Neuron (in vitro differentiated cells): Measurements from ENCODE around the gene RBP5.

Experiments
- H2AFZ ChIP-seq: one replicate; pipeline ENCODE4 v1.6.1; 2013; ENCODE audit warnings: low read depth, mild to moderate bottlenecking, inconsistent platforms, low read length, moderate library complexity
- H3K27me3 ChIP-seq: one replicate; pipeline ENCODE4 v1.6.1; 2013; ENCODE audit warnings: low read length; ENCODE audit not compliant: insufficient read depth
- H3K36me3 ChIP-seq: one replicate; pipeline ENCODE4 v1.6.1; 2013; ENCODE audit warnings: low read length; ENCODE audit not compliant: insufficient read depth
- H3K4me1 ChIP-seq: one replicate; pipeline ENCODE4 v1.6.1; 2013; ENCODE audit warnings: low read length; ENCODE audit not compliant: insufficient read depth
- H3K4me3 ChIP-seq: 2 replicates; pipeline ENCODE4 v1.5.1; 2013; ENCODE audit warnings: mild to moderate bottlenecking, low read length, moderate library complexity
- H3K9me3 ChIP-seq: one replicate; pipeline ENCODE4 v1.6.1; 2013; ENCODE audit warnings: low read length

The RBP5 gene

DNA sequence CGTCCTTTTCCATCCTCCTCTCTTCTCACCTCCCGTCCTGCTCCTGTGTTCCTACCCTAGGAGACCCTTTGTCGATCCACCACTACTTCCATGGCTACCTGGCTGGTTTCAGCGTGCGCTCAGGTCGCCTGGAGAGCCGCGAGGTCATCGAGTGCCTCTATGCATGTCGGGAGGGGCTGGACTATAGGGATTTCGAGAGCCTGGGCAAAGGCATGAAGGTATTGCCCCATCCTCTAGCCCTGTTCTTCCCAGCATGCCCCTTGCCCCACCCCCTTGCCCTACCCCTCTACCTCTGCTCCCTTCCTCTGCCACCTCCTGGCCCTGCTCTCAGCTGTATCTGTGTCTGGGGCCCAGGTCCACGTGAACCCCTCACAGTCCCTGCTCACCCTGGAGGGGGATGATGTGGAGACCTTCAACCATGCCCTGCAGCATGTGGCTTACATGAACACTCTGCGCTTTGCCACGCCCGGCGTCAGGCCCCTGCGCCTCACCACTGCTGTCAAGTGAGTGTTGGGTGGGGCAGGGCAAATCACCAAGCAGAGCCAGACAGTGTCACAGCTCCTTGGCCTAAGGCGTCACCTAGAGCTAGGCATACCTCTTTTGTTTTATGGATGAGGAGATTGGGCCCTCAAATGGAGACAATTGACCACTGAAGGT lies 14.2 kb upstream of the RBP5 start:
- H3K36me3 ChIP-seq: peaks cover 59% of the 10 kb centered on the region
- H3K4me3 ChIP-seq: no peak overlapping the region
- no peaks in the 10 kb centered on the region for H3K9me3 ChIP-seq
- no peak overlapping the region for H2AFZ ChIP-seq
- H3K27me3 ChIP-seq: no peaks in the 10 kb centered on the region
- no peaks in the 10 kb centered on the region for H3K4me1 ChIP-seq

DNA sequence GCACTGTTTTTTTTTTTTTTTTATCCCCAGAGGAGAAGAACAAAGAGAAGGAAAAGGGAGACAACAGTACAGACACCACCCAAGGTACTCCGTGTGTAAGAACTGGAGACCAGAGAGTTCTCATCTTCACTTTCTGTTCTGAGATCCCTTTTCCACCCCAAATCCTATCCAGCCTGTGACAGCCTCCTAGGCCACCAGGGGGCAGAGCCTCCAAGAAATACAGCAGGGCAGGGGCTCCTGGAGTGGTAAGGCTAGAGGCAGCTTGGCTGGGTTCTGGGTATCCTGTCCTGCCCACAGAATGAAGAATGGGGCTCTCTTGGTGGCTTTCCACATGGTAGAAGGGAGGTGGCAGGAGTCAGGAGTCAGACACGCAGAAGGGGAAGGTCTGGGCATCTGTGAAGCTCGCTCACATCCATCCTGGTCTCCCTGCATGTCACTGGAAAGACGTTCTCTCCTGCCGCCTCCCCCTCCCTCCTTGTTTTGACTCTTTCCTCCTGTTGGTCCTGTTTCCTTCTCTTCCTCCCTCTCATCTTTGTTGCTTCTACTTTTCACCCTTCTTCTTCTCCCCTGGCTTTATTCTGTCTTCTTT lies 13.5 kb upstream of the RBP5 start:
- H3K9me3 ChIP-seq: no peaks in the 10 kb centered on the region
- H3K27me3 ChIP-seq: no peaks in the 10 kb centered on the region
- H2AFZ ChIP-seq: no peak overlapping the region
- H3K4me1 ChIP-seq: no peaks in the 10 kb centered on the region
- no peak overlapping the region for H3K4me3 ChIP-seq
- H3K36me3 ChIP-seq: peaks cover 63% of the 10 kb centered on the region

DNA sequence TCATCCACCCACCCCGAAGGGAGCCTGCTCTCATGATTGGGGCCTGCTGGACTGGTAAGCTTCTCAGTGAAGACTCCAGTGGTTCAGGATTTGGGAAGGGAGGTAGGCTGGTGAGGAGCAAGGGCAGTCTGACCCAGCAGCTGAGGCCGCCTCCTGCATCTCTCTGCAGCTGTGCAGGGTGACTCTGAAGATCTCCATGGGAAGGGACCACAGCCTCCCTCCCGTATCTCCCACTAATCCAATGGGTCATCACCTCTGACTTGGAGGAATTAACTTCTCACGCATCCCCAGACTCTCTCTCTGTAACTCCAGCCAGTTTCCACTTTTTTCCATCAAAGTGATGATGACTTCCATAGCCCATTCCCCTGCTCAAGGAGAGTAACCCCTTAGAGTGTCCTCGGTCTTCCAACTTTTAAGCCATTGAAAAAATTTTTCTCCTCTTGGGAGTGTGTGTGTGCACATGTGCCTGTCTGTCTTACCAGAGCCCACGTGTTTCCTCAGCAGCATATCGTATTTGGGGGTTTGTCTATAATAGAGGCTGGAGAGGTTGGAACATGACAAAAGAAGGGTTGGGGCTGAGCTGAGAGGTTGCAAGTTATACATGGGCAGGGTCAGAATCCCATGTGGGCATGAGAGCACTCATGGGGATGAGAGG lies 12.8 kb upstream of the RBP5 start:
- Histone ChIP-seq H2AFZ (no peak overlapping the region), H3K36me3 (peaks cover 63% of the 10 kb centered on the region), H3K4me3 (no peak overlapping the region), H3K27me3 (no peaks in the 10 kb centered on the region), H3K4me1 (no peaks in the 10 kb centered on the region), H3K9me3 (no peaks in the 10 kb centered on the region)

DNA sequence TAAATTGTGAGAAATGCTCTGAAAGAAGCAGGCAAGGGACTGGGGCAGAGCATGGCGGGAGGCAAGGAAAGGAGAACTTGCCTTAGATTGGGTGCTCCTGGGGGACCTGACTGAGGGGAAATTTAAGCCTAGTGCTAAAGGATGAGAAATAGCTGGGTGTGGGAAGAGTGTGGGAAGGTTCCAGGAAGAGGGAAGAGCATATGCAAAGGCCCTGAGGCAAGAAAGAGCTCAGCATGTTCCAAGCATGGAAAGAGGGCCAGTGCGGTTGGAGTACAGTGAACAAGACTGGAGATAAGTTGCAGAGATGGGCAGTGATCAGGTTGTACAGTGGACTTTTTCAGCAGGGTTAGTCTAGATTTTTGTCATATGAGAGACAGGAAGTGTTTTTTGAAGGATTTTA lies 10.5 kb upstream of the RBP5 start:
- Histone ChIP-seq H3K36me3 (peaks cover 74% of the 10 kb centered on the region), H2AFZ (no peak overlapping the region), H3K9me3 (no peaks in the 10 kb centered on the region), H3K27me3 (no peaks in the 10 kb centered on the region), H3K4me3 (no peak overlapping the region), H3K4me1 (no peaks in the 10 kb centered on the region)

DNA sequence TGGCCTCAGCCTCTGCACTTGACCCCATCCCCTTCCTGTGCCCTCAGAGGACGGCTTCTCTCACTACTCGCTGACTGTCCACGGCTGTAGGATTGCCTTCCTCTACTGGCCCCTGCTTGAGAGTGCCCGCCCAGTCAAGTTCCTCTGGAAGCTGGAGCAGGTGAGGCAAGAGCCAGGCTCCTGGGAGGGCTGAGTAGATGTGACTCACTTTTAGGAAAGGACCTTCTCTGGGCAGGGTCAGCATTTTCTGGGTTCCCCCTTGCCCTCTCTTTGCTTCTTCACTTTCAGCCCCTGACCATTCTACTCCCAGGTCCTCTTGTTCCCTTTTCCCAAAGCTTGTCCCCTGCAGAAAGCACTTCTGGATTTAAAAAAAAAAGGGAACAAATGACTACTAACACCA lies 9.2 kb upstream of the RBP5 start:
- no peaks in the 10 kb centered on the region for H3K27me3 ChIP-seq
- peaks cover 76% of the 10 kb centered on the region for H3K36me3 ChIP-seq
- H2AFZ ChIP-seq: no peak overlapping the region
- no peaks in the 10 kb centered on the region for H3K9me3 ChIP-seq
- no peak overlapping the region for H3K4me3 ChIP-seq
- peaks cover 1% of the 10 kb centered on the region for H3K4me1 ChIP-seq

DNA sequence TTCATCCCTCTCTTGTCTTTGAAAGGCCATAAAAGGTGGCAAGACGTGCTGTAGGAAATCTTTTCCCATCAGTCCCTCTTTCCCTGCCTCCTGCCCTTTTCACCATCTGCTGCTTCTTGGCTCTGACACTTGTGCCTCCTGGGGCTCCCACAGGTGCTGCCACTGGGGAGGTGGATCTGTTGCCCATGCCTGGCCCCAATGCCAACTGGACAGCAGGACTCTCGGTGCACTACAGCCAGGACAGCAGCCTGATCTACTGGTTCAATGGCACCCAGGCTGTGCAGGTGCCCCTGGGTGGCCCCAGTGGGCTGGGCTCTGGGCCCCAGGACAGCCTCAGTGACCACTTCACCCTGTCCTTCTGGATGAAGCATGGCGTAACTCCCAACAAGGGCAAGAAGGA lies 8.0 kb upstream of the RBP5 start:
- no peak overlapping the region for H2AFZ ChIP-seq
- H3K27me3 ChIP-seq: no peaks in the 10 kb centered on the region
- peaks cover 66% of the 10 kb centered on the region for H3K36me3 ChIP-seq
- no peaks in the 10 kb centered on the region for H3K9me3 ChIP-seq
- H3K4me1 ChIP-seq: peaks cover 13% of the 10 kb centered on the region
- H3K4me3 ChIP-seq: no peak overlapping the region

DNA sequence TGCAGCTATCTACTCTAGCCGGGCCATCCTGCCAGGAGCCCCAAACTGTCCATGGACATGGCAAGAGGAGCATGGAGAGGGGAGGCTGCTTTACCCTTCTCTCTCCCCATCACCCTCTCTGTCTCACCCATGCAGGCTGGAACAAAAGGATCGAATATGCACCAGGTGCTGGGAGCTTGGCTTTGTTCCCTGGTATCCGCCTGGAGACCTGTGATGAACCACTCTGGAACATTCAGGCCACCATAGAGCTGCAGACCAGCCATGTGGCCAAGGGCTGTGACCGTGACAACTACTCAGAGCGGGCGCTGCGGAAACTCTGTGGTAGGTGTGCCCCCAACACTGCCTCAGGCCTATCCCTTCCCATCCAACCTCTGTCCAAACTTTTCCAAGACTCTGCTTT lies 7.4 kb upstream of the RBP5 start:
- Histone ChIP-seq H3K4me3 (no peak overlapping the region), H3K27me3 (no peaks in the 10 kb centered on the region), H3K4me1 (peaks cover 19% of the 10 kb centered on the region), H2AFZ (no peak overlapping the region), H3K9me3 (no peaks in the 10 kb centered on the region), H3K36me3 (peaks cover 62% of the 10 kb centered on the region)

DNA sequence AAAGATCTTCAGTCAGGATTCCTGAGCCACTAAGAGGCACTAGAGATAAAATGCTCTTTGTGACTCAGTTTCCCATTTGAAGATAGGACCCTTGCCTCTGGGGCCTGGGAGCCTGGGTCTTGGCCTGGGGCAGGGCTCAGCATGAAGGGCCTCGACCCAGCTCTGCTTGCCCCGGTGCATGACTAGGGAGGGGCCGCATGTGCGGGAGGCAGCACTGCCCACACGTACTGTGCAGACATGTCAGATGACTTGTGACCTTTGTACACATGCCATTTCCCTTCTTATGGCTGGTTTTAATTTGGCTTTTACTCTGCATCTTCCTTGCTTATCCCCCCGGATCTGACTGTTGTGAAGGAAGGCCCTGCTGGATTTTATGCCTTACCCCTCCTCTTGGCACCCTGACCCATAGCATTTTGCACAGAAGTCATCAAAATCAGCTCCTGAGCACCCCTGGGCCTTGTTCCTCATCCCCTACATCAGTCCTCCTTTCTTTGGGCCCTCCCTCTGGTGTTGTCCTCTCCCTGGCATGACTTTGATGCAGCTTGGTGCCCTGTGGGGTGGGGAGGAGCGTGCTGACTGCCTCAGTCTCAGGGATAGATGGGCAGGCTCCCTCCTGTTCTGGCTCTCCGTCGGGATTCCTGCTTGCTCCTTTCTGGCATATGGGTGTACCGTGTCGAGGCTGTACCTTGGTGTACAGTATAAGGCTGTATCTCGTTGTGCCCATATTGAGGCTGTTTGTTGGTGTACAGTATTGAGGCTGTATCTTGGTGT lies 5.9 kb upstream of the RBP5 start:
- Histone ChIP-seq H3K4me1 (peaks cover 20% of the 10 kb centered on the region), H2AFZ (no peak overlapping the region), H3K27me3 (no peaks in the 10 kb centered on the region), H3K9me3 (no peaks in the 10 kb centered on the region), H3K4me3 (no peak overlapping the region), H3K36me3 (peaks cover 52% of the 10 kb centered on the region)

DNA sequence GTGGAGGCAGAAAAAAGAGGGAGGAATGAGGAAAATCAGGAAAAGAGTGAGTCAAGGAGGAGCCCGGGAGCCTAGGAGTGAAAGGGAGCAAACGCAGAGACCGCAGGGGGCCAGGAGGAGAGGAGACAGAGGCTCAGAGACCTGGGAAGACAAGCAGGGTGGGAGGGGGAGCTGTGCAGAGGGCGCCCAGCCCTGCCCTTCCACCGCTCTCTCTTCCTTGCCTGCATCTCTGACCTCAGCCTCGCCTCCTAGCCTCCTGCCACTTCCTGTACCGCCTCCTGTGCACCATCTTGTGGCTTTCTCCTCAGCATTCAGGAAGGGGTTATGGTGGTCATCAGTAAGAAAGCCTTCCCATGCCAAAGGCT lies 2.8 kb upstream of the RBP5 start:
- Histone ChIP-seq H3K4me3 (peak overlapping the region; percentile 84), H3K9me3 (no peaks in the 10 kb centered on the region), H3K4me1 (peaks cover 24% of the 10 kb centered on the region), H3K27me3 (no peaks in the 10 kb centered on the region), H3K36me3 (peaks cover 32% of the 10 kb centered on the region), H2AFZ (no peak overlapping the region)

DNA sequence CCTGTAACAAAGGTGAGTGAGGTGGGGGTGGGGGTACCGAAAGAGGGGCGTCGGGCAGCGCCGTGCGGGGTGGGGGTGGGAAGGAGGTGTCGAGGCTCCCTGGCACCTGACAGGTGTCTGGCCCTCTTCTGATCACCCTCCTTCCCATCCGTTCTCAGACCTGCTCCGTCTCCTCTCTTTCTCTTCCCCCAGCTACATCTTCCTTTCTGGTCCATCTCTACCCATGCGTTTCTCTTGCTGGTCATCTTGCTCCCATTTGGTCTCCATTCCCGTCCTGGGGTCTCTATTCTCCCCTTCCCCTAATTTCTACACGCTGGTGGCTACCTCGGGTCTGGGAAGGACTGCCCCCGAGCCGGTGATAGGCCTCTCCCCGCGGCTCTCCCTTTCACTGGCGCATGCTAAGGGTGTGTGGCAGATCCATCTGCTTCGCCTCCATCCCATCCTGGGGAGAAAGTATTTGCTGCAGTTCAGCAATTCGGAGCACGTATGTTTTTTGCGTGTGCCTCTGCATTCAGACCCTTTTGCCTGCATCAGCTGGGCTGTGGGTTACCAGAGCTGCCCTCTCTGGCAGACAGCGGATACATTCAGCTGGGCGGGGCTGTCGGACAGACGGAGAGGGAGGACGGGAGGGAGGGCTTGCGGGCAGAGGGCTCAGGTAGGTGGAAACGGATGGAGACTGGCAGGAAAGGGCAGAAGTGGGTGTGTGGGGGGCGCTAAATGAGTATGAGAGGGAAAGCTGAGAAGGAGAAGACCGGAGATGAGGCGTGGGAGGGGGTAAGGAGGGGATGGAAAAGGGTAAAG lies 2.2 kb upstream of the RBP5 start:
- Histone ChIP-seq H2AFZ (peak overlapping the region; percentile 84), H3K4me1 (peaks cover 24% of the 10 kb centered on the region), H3K9me3 (no peaks in the 10 kb centered on the region), H3K27me3 (no peaks in the 10 kb centered on the region), H3K36me3 (peaks cover 26% of the 10 kb centered on the region), H3K4me3 (peak overlapping the region; percentile 84)

DNA sequence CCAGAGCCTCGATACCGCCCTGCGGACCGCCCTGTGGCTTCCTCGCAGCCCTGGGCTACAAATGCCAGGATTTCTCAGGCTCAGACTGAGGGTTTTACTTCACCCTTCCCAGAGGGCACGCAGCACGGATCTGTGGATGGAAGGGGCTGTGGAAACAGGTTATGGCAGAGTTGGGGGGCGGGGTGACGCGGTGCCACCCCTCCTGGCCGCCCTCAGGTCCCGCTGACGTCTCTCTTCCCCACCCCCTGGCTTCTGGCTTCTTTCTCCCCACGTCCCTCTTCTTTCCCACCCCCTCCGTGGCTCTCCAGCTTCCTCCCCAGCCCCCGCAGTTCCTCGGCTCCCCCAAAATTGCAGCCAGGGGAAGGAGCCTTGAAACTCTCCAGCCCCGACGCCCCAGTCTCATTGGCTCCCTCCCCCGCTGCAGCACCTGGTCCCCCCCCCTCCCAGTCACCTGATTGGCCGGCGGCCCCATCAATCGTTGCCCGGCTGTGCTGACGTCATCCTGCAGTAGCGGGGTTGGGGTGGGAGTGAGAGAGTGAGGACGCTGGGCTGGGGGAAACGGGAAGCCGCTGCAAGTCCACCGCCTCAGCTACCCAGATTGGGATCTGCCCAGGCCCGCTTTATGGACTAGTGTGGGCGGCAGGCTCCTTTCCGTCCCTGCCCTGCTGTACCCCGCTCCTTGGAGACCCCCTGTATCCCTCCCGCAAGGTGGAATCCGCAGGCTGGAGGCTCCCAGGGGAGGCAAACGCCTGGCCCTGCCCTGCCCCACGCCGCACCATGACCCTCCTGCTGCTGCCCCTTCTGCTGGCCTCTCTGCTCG lies 1.4 kb upstream of the RBP5 start, which contains the start of gene CLSTN3:
Gene CLSTN3 (plus strand): TSS at position 500 of the 820 bp plus-strand sequence. CDS start 278 bp downstream, at position 778.
- Histone ChIP-seq H3K4me3 (peak within 1 kb of the TSS; percentile 84), H3K9me3 (no peaks in the 10 kb centered on the region), H3K4me1 (peaks cover 24% of the 10 kb centered on the region), H2AFZ (peak within 1 kb of the TSS; percentile 84), H3K36me3 (peaks cover 19% of the 10 kb centered on the region), H3K27me3 (no peaks in the 10 kb centered on the region)

DNA sequence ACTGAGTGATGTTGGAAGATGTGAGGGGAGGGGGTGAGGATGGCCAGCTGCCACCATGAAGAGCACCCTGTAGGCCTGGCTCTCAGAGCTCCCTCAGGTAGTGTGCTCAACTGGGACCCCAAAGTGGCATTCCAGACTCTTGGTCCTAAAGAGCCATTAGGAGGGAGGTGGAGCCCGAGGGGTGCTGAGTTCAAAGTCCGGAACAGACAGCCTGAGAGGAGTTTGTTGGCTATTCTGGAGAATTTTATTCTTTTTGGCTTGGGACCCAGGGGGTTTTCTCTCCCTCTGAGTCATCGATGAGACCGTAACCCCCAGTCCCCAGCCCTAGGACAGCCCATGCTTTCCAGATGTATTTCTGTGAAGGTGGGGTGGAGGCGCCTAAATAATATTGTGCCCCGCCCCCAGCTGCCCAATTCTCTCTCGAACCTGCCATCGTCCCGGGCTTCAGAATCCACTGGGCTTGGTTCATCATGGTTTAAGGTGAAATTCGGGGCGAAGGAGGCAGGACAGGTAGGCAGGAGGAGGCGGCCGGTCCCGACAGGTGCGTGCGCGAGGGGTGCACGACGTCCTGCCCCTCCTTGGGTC lies 690 bp upstream of the RBP5 start:
- H3K4me1 ChIP-seq: peaks cover 24% of the 10 kb centered on the region
- H2AFZ ChIP-seq: peak overlapping the region; percentile 84
- H3K36me3 ChIP-seq: peaks cover 12% of the 10 kb centered on the region
- H3K9me3 ChIP-seq: no peaks in the 10 kb centered on the region
- no peaks in the 10 kb centered on the region for H3K27me3 ChIP-seq
- H3K4me3 ChIP-seq: peak overlapping the region; percentile 84
